HG03045 (cell line): Measurements from ENCODE around the gene CARD10.

ENCODE experiments used
- ATAC-seq: cut with Tn5 transposase; IDR thresholded peaks from one replicate; pipeline ENCODE4 v1.9.1; 2021; ENCODE audit warnings: mild to moderate bottlenecking, moderate library complexity; ENCODE audit not compliant: unreplicated experiment

Gene CARD10

DNA sequence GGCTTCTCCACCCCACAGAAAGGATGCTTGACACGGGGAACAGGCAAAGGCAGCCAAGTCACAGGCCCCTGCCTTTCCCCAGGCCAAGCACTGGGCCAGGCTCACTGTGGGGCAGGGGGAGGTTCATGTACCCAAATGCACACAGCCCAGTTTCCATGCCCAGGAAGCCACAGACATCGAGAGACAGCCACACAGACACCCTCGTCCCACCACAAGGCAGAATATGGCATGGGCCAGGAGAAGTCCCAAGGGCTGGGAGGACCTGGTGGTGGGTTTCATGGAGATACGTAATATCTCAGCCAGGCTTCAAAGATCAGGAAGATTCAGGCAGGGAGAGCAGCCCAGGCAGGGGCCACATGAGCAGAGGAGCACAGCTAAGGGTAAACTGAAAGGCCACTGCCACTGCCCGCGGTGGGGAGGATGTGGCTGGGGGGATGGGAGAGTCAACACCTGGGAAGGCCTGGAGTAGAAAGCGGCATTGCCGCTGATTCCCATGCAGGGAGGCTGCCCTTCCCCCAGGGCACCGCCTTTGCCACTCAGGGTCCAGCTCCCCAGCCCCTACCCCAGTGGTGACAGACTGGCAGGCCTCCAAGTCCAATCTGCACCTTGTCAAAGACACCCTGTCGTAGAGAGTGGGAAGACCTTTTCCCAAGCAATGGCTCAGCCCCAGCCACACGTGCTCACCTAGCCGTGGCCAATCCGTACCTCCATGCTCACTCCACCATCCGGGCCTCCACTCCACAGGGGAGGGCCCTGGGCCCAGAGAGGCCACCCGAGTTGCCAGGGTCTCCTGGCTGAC is 30.7 kb downstream of the CARD10 start:
- no peak for ATAC-seq

DNA sequence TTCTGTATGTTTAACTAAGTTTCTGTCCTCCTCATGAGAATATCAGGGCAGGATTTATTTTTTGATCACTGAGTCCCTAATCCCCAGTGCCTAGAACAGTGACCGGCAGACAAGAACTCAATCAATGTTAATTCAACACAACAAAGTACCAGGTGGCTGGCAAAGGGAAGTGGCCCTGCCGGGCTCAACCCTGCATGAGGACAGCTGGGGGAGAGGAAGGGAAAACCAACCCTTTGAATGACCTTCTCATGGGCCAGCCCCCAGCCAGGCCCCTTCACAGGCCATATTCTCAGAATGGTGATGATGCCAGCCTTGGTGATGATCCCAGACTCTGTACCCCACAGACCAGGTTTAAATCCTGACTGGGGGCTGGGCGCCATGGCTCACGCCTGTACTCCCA is 31.6 kb downstream of the CARD10 start:
- ATAC-seq = no peak

DNA sequence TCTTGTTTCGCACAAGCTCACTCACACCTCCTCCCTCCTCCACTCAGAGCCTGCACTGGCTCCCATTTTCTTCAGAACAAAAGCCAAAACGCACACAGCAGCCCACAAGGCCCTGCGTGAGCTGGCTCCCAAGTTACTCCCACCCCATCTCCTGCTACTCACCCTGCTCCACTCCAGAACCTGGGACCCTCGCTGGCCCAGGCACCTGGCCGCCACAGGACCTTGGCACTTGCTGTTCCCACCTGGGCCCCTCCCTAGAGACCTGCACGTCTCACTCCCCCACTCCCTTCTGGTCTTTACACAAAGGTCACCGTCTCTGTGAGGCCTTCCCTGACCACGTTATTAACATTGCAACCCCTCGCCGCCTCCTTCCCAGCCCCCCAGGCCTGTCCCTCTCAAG is 32.1 kb downstream of the CARD10 start:
- ATAC-seq = no peak

DNA sequence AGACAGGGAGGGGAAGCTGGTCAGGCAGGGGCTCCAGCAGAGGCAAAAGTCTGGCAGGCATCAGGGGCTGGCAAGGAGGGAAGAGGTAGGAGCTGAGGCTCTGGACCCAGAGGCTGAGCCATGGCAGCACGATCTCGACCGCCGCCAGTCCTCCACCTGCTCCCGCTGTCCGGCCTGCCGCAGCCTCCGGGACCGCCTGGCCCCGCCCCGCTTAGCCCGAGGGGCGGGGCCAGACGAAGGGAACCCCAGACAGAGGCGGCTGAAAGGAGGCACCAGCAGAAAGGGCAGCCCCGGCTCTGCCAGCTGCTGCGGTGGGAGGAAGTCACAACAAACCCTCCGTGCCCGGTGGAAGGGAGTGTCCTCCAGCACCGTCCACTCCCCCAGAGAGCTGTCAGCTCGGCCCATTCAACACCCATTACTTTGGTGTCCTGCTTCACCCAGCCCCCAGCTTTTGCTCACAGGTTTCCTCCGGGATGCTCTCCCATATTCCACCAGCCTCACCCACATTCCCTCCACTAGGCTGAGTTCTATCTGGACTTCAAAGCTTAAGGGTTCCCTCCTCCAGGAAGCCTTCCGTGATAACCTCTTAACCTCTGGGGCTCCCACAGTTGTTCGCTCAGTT is 32.9 kb downstream of the CARD10 start, which contains the start of gene MFNG:
TSS of gene MFNG (minus strand) at position 161 of the 622 bp plus-strand sequence. CDS start 207 bp downstream, outside the sequence.
- peak; percentile 65 for ATAC-seq

DNA sequence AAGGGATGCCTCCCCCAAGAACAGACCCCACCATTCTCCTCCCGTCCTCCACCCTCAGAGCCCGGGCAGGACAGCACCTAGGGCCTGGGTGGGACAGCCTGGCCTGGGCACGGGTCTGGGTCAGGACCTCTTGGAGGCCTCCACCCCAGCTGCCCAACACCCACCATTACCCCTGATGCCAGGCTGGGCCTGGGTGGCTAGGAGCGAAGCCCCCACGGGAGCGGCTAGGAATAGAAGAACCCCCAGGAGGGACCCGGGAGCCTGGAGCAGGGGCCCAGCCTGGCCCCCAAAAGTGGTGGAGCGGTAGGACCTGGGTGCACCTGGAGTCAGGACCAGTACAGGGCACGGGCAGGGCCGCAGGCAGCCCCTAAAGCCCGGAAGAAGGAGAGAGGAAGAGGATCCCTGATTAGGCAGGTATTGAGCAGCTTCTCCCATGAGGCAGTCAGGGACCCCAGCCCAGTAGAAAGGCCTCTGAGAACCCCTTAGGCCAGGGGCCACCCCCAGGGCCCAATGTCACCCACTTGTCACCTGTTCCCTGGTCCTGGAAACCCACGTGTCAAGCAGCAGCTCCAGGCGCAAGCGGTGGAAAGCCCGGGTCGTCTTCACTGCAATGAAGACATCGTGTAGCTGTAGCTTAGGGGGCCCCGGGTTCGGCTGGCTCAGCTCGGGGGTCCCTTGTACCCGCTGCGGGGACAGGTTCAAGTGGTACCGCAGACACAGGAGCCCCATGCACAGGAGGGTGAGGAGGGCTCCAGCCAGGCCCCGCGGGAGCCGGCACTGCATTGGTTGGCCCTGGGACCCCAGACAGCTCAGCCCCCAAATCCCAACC is 33.6 kb downstream of the CARD10 start:
- peak; percentile 11 for ATAC-seq

DNA sequence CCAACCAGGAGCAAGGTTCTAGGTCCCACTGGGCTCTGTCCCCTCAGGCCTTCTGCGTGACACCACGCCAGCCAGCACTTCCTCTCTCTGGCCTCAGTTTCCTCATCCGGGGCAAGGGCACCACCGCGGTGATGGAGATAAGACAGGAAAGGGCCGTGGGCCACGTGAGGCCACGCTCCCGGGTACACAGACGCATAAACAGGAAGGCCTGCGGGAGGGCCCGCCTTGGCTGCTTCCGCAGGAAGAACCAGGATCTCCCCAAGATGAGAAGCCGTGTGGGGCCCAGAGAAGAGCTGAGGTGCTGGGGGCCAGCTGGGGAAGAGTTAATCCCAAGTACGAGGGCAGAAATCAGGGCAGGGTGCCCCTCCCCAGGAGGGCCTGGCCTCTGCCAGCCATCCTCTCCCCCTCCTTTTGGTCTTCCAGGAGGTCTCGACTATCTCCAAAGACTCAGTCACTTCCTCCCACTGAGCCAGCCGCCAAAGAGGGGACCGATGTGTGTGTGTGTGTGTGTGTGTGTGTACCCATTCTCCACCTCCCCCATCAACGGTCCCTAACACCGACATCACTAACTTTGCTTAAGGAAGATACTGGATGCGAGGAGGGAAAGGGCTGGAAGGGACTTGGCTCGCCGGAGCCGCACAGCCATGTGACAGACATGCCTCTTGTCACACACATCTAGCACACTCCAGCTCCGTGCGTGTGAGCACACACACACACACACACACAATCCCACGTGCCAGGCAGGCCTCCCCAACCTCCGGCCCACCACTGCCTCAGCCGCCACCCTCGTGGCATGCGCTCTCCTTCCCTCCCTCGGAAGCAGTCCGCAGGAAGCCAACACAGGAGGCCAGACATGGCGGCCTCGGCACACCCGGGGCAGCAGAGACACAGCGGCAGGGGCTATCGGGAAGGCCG is 34.5 kb downstream of the CARD10 start:
- ATAC-seq = no peak

DNA sequence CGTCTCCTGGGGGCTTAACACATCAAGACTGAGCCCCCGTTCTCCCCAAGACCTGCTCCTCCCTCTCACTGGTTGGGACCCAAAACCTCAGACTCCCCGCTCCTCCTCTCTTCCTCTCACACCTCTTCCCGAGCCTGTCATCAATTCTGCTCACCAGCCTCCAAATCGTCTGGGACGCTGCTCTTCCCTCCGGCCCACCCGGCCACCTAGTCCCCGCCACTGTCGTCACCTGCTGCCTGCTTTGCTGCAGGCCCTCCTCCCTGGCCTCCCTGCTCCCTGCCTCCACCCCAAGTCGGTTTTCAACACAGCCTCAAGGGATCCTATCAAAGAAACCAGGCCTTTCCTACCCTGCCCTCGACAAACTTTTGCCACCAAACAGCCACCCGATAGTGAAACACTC is 36.2 kb downstream of the CARD10 start:
- ATAC-seq = no peak

DNA sequence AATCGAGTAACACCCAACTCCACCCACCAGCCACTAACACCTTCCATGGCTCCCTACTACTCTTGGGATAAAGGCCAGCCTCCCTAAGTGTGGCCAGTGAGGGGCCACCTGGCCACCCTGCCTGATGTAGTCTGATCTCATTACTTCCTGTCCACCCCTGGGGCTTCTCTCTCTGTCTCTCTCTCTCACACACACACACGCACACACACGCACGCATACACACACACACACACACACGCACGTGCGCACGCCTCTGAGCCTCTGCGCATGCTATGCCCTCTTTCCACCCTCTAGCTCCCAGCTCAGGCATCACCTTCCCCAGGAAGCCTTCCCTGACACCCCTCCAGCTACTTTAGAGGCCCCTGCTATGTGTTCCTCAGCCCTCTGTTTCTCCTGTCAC is 37.0 kb downstream of the CARD10 start:
- ATAC-seq = no peak

DNA sequence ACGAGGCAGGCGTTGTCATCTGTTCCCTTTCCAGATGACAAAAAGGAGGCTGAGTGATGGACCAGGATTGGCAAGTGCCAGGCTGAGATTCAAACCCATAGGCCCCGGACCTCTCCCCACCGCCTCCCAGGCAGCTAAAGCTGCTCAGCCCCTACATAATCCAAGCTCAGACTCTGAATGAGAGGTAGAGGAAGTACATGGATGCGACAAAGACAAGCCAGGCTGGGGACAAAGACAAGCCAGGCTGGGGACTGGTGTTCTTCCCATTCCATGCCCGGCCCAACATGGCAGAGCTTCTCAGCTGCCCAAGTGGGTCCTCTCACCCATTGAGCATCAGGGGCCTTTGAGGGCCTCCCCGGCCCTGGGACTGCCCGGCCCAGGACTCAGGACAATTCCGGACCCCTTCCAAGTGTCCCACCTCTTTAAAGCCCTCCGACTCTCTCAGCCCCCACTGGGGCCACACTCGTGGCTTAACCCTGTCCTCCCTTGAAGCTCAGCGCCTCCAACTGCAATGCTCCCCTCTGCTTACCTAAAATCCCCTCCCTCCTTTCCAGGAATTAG is 37.8 kb downstream of the CARD10 start:
- ATAC-seq = no peak

DNA sequence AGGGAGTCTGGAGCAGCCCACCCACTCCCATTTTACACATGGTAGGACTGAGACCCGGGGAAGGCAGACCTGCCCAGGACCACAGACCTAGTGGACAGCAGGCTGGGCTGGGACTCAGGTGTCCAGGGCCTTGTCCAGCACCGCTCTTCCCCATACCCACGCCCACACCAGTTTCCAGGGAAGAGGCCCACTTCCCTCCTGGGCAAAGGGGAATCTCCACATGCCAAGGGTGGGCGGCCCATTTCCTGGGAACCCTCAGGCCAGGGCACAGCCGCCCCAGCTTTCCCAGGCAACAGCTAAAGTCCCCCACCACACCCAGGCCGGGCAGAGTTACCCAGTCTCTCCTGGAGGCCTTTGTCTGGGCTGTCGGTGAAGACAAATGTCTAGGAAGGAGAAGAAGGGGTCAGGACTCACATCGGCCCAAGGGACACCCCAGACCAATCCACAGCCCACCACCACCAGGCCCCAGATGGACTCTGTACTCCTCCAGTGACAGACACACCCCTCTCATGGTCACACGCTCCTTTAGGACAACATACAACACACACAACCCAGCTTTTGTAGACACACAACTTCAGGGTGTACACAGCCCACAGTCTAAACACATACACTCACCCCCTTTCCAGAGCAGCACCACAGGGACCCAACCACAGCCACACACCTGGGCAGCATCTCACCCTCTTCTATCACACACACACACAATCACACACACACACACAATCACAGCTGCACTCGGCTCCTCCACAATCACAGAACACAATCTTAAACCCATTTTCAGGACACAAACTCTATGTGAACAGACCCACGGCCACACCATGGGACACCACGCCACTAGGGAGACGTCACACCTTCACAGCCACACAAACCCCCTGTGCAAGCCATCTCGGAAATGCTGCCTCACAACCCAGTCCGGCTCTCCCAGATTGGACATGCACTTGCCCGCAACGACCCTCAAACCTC is 38.5 kb downstream of the CARD10 start:
- ATAC-seq = no peak

DNA sequence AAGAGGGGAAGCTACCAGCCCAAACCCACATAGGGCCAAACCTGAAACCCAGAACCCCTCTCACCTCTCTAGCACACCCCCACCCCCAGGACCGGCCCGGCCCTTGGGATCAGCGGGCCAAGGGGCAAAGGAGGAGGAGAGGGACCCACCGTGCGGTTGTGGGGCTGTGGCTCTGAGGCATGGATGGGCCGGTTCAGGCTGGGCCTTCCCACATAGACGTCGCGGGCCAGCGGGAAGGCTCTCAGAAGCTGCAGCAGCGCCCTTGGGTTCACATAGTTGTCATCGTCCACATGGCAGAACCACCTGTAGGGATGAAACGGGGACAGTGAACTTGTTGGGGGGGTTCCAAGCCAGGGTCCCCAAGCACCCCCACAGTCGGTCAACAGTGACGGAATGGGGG is 40.0 kb downstream of the CARD10 start:
- ATAC-seq = no peak

DNA sequence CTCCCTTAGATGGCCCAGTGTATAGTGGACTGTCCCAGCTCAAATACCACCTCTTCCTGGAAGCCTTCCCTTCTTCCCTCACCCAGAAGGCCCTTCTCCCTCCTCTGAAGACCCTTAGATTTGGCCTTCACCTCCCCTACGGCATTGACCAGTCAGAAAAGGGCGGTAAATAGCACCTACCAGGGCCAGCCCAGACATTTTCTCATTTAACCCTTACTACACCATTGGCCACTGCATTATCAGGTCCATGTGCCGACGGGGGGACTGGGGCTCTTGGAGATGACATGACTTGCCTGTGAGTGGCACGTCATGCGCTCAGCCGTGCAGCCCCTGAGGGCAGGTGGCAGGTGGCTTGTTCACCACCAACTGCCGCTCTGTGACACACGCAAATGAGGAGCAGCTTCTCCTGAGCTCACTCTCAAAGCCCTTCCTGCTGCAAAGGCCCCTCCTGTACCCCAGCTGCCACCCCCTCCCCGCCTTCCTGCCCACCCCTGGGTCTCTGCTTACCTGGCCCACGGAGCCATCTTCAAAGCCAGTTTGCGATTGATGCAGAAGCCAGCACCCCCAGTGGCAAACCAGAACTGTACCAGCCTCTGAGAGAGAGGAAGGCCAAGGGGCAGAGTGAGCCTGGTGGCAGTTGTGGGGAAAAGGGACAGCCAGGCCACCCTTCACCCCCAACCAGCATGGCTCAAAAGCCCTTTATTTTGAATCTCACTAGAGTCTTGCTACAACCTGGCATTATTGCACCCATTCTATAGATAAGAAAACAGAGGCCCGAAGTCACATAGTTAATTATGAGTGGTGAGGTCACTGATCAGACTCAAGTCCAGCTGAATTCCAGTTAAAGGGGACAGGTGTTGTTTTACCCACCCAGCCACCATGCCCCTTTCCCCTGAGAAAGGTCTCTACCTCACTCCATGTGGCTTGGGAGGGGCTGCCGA is 42.6 kb downstream of the CARD10 start:
- ATAC-seq = no peak

DNA sequence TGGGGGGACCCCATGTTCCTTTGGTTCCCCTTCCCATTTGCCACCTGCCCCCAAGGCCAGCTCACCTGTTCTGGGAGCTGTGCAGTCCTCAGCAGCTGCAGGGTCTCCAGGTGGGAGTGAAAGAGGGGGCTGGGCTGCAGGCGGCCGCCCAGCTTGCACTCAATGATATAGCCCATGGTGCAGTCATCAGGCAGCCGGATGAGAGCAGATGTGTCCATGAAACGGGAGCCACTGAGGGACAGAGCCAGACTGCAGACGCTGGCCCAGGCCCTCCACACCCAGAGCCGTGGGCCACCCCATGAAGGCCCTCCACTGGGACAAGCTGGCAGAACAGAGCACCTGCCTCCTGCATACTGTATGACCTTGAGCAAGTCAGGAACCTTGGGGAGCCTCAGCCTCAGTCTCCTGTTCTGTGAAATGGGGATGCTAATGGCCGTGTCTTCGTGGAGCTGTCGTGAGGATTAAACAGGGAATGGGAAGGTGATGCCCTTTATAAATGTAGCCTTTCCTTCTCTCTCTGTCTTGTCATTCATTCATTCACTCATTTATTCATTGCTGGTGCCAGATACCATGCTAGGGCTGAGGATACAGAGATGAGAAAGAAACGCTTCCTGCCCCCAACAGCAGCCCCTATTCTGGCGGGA is 44.6 kb downstream of the CARD10 start:
- no peak for ATAC-seq

DNA sequence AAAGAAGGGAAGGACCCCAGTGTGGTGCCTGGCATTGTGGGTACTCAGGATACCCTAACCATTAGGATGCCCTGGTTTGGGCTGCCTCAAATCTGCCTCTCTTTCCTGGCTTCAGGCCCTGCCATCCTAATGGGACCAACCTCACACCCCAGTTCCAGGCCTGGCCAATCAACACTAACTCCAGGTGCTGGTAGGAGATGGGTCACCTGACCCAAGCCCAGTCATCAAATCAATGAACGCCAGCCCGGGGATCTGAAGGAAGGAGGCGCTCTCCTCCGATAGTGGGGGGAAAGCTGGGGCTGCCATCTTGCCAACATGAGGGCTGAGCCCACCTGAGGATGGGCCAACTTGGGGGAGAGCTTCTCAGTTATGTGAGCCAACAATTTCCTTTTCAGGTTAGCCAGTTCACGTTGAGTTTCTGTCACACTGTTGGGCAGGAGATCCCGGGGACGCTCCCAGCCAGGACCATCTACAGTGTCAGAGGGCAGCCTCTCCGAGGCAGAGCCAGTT is 45.7 kb downstream of the CARD10 start:
- ATAC-seq = no peak

DNA sequence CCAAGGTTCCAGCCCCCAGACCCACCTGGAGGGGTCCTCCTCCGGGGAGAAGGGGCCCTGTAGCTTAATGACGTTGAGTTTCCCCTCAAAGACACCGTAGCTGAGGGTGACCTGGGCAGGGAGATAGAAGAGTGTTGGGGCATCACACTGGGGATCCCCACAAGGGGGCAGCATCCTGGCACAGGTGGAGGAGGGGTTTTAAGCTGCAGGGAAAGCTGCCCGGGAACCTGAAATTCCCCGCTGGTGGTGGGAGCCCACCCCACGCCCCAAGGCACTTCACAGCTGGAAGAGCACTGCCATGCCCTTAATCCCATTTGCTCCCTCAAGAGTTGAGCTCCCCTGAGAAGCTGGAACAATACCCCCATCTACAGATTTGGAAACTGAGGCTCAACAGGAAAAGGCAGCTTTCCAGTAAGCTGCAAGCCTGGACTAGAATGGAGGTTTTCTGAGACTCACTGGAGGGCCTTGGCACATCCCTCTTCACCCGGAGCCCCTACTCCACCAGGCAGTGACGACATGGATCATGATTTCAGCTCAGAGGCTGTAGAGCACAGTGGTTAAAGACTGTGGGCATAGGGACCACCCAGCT is 46.7 kb downstream of the CARD10 start:
- ATAC-seq = no peak

DNA sequence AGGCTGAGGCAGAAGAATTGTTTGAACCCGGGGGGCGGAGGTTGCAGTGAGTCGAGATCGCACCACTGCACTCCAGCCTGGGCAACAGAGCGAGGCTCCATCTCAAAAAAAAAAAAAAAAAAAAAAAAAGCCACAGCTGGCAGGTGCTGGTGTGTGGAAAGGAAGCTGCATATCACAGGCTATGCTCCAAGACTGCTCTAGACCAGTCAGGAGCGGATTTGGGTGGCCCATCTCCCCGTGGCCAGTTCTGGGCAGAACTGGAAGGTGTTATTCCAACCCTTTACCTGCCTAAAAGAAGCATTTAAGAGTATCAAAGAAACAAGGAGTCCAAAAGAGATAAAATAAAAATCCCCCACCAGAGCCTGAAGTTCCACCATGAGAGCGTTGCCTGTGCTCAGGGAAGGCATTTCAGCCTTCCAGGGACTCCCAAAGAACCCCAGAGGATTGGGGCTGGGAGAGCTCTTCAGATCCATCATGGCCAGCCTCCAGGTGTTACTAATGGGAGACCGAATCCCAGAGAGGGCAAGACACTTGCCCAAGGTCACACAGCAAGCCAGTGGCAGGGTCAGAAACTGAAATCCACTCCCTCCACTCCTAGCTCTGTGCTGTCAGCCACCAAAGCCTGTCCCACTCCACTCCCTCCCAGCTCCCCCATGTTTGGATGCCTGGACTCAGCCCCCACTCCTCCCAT is 47.3 kb downstream of the CARD10 start:
- ATAC-seq = no peak
